Measurements from ENCODE around the gene EZR. TPM values are rescaled to one million over a fixed set of nuclear protein-coding genes. Genes with fewer than 3 reads are reported as not detected.

EZR gene
- total RNA-seq, 1 donor from 2014 or later: 489 TPM

DNA sequence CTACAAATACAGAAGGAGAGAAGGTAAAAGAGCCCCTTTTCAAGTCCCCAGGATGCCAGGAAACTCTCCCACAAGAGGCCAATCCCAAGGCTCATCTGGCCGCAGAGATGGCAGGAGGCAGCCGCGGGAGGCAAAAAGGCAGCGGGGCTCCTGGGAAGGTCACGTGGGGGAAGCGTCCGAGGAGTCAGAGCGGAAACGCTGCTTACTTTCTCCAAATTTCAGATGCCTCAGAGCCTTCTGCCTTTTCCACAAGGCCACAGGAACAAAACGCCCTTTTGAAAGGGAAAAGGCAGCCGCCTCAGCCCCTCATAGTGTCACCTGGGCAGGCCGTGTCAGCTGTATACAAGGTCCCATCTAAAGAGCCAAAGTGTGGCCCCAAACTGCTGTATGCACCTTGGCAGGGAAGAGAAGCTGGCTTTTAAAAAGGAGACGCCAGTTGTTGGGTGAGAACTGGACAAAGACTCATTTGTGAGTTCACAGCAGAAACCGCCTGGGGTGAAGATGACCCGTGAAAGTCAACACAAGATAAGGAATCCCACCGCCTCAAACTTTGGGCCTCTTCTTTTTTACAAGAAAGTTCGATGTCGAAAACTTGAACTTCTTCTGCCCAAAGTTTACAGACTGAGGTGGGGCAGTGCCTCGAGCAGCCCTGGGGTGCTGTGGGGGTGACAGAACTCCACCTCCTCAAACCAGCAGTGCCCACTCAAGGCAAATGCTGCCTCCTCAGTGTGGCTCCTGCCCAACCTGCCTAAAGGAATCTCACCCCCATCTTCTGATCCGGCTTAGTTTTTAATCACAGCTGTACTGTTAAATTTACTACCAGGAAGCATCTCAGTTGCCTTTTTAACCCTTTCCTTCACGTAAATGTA is 45.4 kb downstream of the EZR start:
- no peak overlapping the region for H3K27ac Mint-ChIP-seq
- H3K4me3 Mint-ChIP-seq: no peak overlapping the region
- H3K36me3 Mint-ChIP-seq (ENCODE audit: low read depth): peaks cover 99% of the 10 kb centered on the region
- ChIA-PET POLR2A (interaction anchor here (0.5 to 2.3 kb wide), 2 partner anchors 51 to 58 kb away, joined by 5 to 11 read pairs; no protein-coding TSS in a partner anchor), CTCF (interaction anchor here (1.4 kb wide), 1 partner anchor 185 kb away, joined by 3 read pairs; no protein-coding TSS in a partner anchor)
- TF ChIP-seq, protein P1, sequence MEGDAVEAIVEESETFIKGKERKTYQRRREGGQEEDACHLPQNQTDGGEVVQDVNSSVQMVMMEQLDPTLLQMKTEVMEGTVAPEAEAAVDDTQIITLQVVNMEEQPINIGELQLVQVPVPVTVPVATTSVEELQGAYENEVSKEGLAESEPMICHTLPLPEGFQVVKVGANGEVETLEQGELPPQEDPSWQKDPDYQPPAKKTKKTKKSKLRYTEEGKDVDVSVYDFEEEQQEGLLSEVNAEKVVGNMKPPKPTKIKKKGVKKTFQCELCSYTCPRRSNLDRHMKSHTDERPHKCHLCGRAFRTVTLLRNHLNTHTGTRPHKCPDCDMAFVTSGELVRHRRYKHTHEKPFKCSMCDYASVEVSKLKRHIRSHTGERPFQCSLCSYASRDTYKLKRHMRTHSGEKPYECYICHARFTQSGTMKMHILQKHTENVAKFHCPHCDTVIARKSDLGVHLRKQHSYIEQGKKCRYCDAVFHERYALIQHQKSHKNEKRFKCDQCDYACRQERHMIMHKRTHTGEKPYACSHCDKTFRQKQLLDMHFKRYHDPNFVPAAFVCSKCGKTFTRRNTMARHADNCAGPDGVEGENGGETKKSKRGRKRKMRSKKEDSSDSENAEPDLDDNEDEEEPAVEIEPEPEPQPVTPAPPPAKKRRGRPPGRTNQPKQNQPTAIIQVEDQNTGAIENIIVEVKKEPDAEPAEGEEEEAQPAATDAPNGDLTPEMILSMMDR (IDR thresholded peaks at IDR 0.05): no peak
- no peak for ATAC-seq (ENCODE audit: low read depth)
- intact Hi-C loops (cut with micrococcal nuclease): loop anchor here (2.0 kb wide), 1 partner anchor 69 kb away; no protein-coding TSS in a partner anchor
- no peaks in the 10 kb centered on the region for H3K27me3 Mint-ChIP-seq
- no peaks in the 10 kb centered on the region for H3K4me1 Mint-ChIP-seq
- no peaks in the 10 kb centered on the region for H3K9me3 Mint-ChIP-seq
- DNase-seq: no peak

DNA sequence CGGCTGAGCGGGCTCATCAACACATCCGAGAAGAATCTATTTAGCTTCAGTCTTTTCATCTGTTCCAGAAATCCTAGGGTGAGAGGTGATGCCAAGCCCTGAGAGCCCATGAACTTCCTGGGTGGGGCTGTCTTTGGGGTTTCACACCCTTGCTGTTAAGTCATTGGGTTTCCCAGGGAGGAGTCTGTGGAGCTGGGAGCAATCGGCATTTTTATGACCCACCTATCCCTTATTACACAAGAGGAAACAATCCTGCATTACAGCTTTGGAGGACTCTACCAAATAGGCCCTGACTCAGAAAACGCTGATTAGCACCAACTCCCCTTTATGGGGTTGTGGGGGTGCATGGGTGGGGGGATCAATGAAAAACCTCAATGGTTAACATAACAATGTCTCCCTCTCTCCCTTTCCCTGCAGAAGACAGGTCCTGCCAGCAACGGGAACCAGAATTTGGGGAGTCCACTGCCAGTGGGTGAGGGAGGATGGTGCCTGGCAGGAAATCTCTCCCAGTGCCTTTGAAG is 46.3 kb downstream of the EZR start:
- POLR2A ChIA-PET: interaction anchor here (1.0 to 2.3 kb wide), 3 partner anchors 10 to 57 kb away, joined by 3 to 11 read pairs (median 6); no protein-coding TSS in a partner anchor
- TF ChIP-seq, protein P1 (IDR thresholded peaks at IDR 0.05): no peak
- H3K27me3 Mint-ChIP-seq: no peaks in the 10 kb centered on the region
- H3K36me3 Mint-ChIP-seq (ENCODE audit: low read depth): peaks cover 100% of the 10 kb centered on the region
- H3K4me1 Mint-ChIP-seq: no peaks in the 10 kb centered on the region
- DNase-seq (no peak), ATAC-seq (ENCODE audit: low read depth) (no peak)
- no peak overlapping the region for H3K27ac Mint-ChIP-seq
- CTCF ChIA-PET: interaction anchor here (1.2 to 1.6 kb wide), 2 partner anchors 67 to 200 kb away, joined by 3 to 4 read pairs; no protein-coding TSS in a partner anchor
- intact Hi-C loops (cut with micrococcal nuclease): loop anchor here (2.0 kb wide), 1 partner anchor 68 kb away; no protein-coding TSS in a partner anchor
- H3K9me3 Mint-ChIP-seq: no peaks in the 10 kb centered on the region
- H3K4me3 Mint-ChIP-seq: no peak overlapping the region

DNA sequence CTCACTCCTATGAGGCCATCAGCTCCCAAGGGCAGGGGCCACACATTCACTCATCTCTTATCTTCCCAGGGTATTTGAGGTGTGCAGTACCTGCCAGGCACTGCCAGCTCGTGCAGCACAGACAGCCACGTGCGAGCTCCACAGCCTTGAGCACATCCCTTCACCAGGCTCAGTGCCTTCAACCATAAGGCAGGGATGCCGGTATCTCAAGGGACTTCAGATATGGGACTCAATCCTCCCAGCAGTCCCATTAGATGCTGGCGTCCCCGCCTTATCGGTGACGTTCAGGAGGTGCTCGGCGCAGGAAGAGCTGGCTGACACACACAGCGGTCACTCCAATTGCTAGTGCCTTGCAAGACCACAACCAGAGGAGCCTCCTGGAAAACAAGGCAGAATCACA is 47.0 kb downstream of the EZR start:
- TF ChIP-seq, protein P1 (IDR thresholded peaks at IDR 0.05): no peak
- H3K36me3 Mint-ChIP-seq (ENCODE audit: low read depth): peaks cover 100% of the 10 kb centered on the region
- peak overlapping the region; percentile 77 for H3K27ac Mint-ChIP-seq
- no peaks in the 10 kb centered on the region for H3K27me3 Mint-ChIP-seq
- CTCF ChIA-PET: interaction anchor here (1.2 to 1.6 kb wide), 2 partner anchors 66 to 201 kb away, joined by 3 to 4 read pairs; no protein-coding TSS in a partner anchor
- no peaks in the 10 kb centered on the region for H3K4me1 Mint-ChIP-seq
- intact Hi-C loops (cut with micrococcal nuclease): loop anchor here (2.0 kb wide), 1 partner anchor 67 kb away; no protein-coding TSS in a partner anchor
- no peaks in the 10 kb centered on the region for H3K9me3 Mint-ChIP-seq
- POLR2A ChIA-PET: interaction anchor here (0.7 to 2.3 kb wide), 4 partner anchors 9 to 57 kb away, joined by 3 to 11 read pairs (median 5); no protein-coding TSS in a partner anchor
- ATAC-seq (ENCODE audit: low read depth): no peak
- no peak overlapping the region for H3K4me3 Mint-ChIP-seq
- no peak for DNase-seq

DNA sequence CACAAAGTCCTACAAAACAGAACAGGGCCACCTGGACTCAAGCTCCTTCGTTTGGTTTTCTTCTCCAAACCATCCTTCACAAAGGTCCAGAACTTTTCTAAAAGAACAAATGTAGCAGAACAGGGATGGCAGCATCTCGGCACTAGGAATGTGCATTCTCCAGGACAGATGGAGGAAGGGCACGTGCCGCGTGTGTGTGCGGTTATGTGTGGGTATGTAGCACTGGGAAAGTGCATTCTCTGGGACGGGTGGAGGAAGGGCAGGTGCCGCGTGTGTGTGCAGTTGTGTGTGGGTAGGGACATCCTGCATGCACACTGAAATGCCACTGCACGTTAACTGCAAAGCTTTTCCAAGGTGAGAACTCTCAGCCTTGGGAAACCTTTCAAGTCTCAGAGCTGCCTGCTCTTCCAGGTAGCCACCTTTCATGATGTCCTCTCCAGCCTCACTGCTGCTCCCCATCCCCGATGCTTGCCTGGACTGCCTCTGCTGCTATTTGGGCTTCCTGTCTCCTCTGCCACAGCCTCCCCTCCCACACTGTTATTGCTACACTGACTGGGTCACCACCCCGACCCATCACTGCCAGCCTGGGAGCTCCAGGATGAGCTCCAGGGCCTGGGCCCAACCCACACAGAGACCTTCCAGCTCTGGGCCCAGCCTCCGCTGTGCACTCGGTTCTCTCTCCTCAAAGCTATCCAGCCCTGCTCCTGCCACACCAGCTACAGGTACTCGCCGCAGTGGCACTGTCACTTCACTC is 47.6 kb downstream of the EZR start:
- no peaks in the 10 kb centered on the region for H3K27me3 Mint-ChIP-seq
- no peak overlapping the region for H3K4me3 Mint-ChIP-seq
- TF ChIP-seq, protein P1 (IDR thresholded peaks at IDR 0.05): no peak
- no peaks in the 10 kb centered on the region for H3K9me3 Mint-ChIP-seq
- POLR2A ChIA-PET: interaction anchor here (0.7 to 2.3 kb wide), 4 partner anchors 17 to 56 kb away, joined by 4 to 11 read pairs (median 5); no protein-coding TSS in a partner anchor
- H3K4me1 Mint-ChIP-seq: no peaks in the 10 kb centered on the region
- H3K36me3 Mint-ChIP-seq (ENCODE audit: low read depth): peaks cover 100% of the 10 kb centered on the region
- CTCF ChIA-PET: interaction anchor here (0.9 to 1.6 kb wide), 3 partner anchors 65 to 201 kb away, joined by 3 to 4 read pairs (median 3); no protein-coding TSS in a partner anchor
- H3K27ac Mint-ChIP-seq: peak overlapping the region; percentile 77
- DNase-seq: no peak
- no peak for ATAC-seq (ENCODE audit: low read depth)
- intact Hi-C loops (cut with micrococcal nuclease): loop anchor here (2.0 kb wide), 1 partner anchor 67 kb away; no protein-coding TSS in a partner anchor
